GM12872 (cell line): ENCODE data around the gene TMEM92.

Experiments
- TF ChIP-seq, protein P1 (sequence below): IDR thresholded peaks from 3 replicates; pipeline ENCODE4 v1.5.1; 2011; ENCODE audit warnings: low read depth, mild to moderate bottlenecking, low read length, moderate library complexity; ENCODE audit not compliant: insufficient read depth

Gene TMEM92

DNA sequence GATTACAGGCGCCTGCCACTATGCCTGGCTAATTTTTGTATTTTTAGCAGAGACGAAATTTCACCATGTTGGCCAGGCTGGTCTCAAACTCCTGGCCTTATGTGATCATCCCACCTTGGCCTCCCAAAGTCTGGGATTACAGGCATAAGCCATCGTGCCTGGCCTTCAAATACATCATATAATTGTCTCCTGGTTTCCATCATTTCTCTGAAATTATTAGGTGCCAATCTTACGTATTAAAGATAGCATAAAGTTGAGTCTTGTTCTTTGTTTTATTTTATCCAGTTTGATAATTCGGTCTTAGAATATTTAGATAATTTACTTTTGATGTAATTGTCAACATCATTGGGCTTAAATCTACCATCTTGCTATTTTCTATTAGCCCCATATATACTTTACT lies 32.8 kb upstream of the TMEM92 start:
- TF ChIP-seq, protein P1, sequence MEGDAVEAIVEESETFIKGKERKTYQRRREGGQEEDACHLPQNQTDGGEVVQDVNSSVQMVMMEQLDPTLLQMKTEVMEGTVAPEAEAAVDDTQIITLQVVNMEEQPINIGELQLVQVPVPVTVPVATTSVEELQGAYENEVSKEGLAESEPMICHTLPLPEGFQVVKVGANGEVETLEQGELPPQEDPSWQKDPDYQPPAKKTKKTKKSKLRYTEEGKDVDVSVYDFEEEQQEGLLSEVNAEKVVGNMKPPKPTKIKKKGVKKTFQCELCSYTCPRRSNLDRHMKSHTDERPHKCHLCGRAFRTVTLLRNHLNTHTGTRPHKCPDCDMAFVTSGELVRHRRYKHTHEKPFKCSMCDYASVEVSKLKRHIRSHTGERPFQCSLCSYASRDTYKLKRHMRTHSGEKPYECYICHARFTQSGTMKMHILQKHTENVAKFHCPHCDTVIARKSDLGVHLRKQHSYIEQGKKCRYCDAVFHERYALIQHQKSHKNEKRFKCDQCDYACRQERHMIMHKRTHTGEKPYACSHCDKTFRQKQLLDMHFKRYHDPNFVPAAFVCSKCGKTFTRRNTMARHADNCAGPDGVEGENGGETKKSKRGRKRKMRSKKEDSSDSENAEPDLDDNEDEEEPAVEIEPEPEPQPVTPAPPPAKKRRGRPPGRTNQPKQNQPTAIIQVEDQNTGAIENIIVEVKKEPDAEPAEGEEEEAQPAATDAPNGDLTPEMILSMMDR: no peak

DNA sequence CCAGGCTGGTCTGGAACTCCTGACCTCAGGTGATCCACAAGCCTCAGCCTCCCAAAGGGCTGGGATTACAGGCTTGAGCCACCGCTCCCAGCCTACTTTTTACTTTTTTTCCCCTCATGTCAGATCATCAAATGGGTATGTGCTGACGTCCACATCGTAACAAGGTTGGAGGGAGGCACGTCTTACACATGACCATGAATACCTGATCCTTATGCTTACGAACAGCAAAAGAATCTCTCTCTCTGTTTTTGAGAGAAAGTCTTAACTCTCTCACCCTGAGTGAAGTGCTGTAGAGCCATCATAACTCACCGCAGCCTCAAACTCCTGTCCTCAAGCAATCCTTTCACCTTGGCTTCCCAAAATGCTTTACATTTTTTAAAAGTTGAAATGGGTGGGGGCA lies 29.5 kb upstream of the TMEM92 start:
- TF ChIP-seq, protein P1: no peak

GRCh38 chr17:50248255-50248654 lies 26.0 kb upstream of the TMEM92 start:
- TF ChIP-seq, protein P1: no peak

GRCh38 chr17:50252781-50253180 lies 21.5 kb upstream of the TMEM92 start:
- TF ChIP-seq, protein P1: no peak

DNA sequence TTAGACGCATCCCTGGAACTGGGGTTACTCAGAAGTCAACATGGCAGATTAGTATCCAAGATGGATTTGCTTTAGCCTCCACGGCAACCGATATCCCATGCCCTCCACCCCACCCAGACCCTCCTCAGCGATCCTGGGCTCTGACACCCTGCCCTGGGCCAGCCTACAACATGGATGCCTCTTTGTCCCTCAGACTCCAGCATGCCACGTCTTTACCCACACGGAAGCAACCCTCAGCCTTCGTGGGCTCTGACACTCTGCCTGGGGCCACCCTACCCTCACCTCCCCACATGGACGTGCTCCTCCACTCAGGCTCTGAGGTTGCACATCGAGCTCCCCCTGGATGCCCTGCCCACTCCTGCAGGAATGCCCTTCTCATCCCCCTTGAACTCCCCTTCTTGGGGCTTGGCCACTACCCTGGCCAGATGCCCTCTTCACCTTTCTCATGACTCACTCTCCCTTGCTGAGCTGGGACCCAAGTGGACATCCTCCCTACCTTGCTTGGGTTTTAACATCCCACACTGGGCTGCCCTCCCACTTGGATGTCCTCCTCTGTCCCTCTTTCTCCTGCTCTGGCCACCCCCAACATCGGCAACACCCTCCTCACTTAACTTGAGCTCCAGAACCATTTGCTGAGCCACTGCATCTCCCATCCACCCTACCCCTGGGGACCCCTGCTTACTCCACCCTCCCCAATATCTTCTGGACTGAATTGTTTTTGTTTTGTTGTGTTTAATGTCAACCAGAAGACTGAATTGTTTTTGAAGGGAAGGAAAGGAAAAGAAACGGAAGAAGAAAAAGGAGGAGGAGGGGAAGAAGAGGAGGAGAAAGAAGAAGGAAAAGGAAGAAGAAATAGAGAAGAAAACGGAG lies 18.3 kb upstream of the TMEM92 start:
- TF ChIP-seq, protein P1: no peak

DNA sequence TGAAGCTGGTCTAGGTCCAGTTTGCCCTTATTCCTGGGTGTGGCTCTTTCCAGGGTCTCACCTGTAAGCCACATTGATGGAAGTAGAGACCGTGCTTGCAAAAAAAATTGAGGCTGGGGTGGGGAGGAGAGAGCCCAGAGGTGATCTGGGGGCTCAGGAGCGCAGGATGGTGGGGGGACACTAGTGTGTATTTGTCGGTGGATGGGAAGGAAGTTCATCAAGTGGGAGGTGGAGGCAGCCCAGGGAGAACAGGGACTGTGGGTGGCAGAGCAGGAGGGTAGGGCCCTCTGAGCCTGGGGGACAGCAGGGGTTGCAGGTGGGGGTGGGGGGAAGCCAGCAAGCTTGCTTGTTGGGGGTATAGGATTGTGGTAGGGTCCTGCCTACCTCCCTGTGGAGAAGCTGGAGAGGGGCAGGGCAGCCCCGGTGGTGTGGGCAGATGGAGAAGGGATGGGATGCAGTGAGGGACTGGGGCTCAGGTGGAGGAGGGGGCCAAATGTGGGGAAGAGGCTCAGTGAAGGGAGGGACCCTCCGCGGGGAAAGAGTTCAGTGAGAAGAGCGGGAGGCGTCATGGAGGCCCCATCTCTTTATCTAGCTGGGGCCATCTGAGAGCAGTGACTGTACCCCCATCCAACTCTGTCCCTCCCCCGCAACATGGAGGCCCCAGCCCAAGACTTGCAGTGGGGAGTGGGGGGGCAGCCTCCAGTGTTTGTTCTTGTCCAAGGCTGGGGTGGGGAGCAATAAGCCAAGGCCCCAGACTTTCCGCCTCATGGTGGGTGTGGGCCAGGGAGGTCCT lies 17.2 kb upstream of the TMEM92 start:
- TF ChIP-seq, protein P1: no peak

- TF ChIP-seq, protein P1: no peak
Observed at GRCh38 chr17:50257676-50258224, 16.5 kb upstream of the TMEM92 start.
